Activated CD8-positive, alpha-beta memory T cell treated with anti-CD3 and anti-CD28 coated beads, Interleukin-2, amount 50 U/mL, for 24 hours (primary cell): ENCODE measurements around the gene HAUS5.

Experiments used
- DNase-seq: peaks from one replicate; pipeline ENCODE4 v3.0.0-alpha.2; 2020; ENCODE audit errors: extremely low read depth

HAUS5 gene

GRCh38 chr19:35670686-35671085 is 58.2 kb downstream of the HAUS5 start:
- no peak for DNase-seq

GRCh38 chr19:35671818-35672217 is 59.3 kb downstream of the HAUS5 start:
- no peak for DNase-seq

- DNase-seq: peak; percentile 6
Measured at GRCh38 chr19:35673121-35673804, 60.7 kb downstream of the HAUS5 start.
